SK-N-SH (cell line): ENCODE measurements around the gene UBE2G2. TPM values are rescaled to one million over a fixed set of nuclear protein-coding genes. Genes with fewer than 3 reads are reported as not detected.

Experiments used
- CTCF ChIA-PET: fragments of 300-600, 350-600 bp; formaldehyde crosslinking; extraction: SDS; loops from one replicate; lab custom pipeline; 2021; lab: Yijun Ruan, JAX
- POLR2A ChIA-PET: fragments of 350-600 bp; sonication (Branson Sonifier 250); formaldehyde crosslinking; extraction: SDS; loops from one replicate; lab custom pipeline; 2020; ENCODE audit warnings: antibody characterized with exemption, inconsistent platforms; lab: Yijun Ruan, JAX
- DNase-seq: peaks from one replicate; pipeline ENCODE4 v3.0.0; 2012
- H2AFZ ChIP-seq: fragments of 200-600 bp; sonication (generic); 2 replicates; pipeline ENCODE4 v1.8.1; 2016; ENCODE audit warnings: antibody characterized with exemption, mild to moderate bottlenecking, low read depth
- H3F3A ChIP-seq: fragments of 200-600 bp; sonication (generic); replicated peaks from 2 replicates; pipeline ENCODE3; 2016; ENCODE audit warnings: antibody characterized with exemption, mild to moderate bottlenecking; ENCODE audit not compliant: insufficient read depth
- H3K27ac ChIP-seq, 2 experiments: fragments of 200-500 bp in 1 of 2; fragments of 200-600 bp in 1 of 2; sonication (Bioruptor generic) in 1 of 2; sonication (generic), shearing (Covaris generic) in 1 of 2; 2 replicates each; pipeline versions ENCODE4 v1.5.1 to v1.6.1; 2014 to 2016; ENCODE audit warnings: low read depth in 2 of 2, inconsistent platforms in 1 of 2, low read length in 1 of 2, mild to moderate bottlenecking in 1 of 2, mixed read lengths in 1 of 2
- H3K27me3 ChIP-seq: fragments of 200-600 bp; sonication (generic), shearing (Covaris generic); 2 replicates; pipeline ENCODE4 v1.6.1; 2016; ENCODE audit warnings: mixed run types; ENCODE audit not compliant: insufficient read depth
- H3K36me3 ChIP-seq, 2 experiments: fragments of 200-500 bp in 1 of 2; fragments of 200-600 bp in 1 of 2; sonication (Bioruptor generic) in 1 of 2; sonication (generic) in 1 of 2; replicated peaks in 1 of 2; 2 replicates each; pipeline versions ENCODE3 to v1.5.1; 2014 to 2016; ENCODE audit warnings: low read length in 1 of 2, mild to moderate bottlenecking in 1 of 2; ENCODE audit not compliant: insufficient read depth in 2 of 2, control insufficient read depth in 1 of 2
- H3K4me1 ChIP-seq, 2 experiments: fragments of 200-500 bp in 1 of 2; fragments of 200-600 bp in 1 of 2; sonication (Bioruptor generic) in 1 of 2; sonication (generic), shearing (Covaris generic) in 1 of 2; 2 replicates each; pipeline versions ENCODE4 v1.5.1 to v1.6.1; 2014 to 2016; ENCODE audit warnings: low read depth in 1 of 2, low read length in 1 of 2, mixed run types in 1 of 2; ENCODE audit not compliant: insufficient read depth in 2 of 2, control insufficient read depth in 1 of 2
- H3K4me2 ChIP-seq: fragments of 200-600 bp; sonication (generic), shearing (Covaris generic); 2 replicates; pipeline ENCODE4 v1.6.1; 2017; ENCODE audit warnings: mixed run types
- H3K4me3 ChIP-seq, 2 experiments: fragments of 200-500 bp in 1 of 2; fragments of 200-600 bp in 1 of 2; sonication (Bioruptor generic) in 1 of 2; sonication (generic), shearing (Covaris generic) in 1 of 2; 2 replicates each; pipeline versions ENCODE4 v1.5.1 to v1.8.1; 2014 to 2016; ENCODE audit warnings: low read depth in 2 of 2, inconsistent platforms in 1 of 2, low read length in 1 of 2, mild to moderate bottlenecking in 1 of 2, mixed read lengths in 1 of 2, moderate library complexity in 1 of 2
- H3K79me2 ChIP-seq: fragments of 200-600 bp; sonication (generic); 2 replicates; pipeline ENCODE4 v1.8.1; 2017; ENCODE audit warnings: mild to moderate bottlenecking; ENCODE audit not compliant: insufficient read depth
- H3K9ac ChIP-seq: fragments of 200-600 bp; sonication (generic); 2 replicates; pipeline ENCODE4 v1.6.1; 2017; ENCODE audit warnings: mixed run types
- H3K9me2 ChIP-seq: fragments of 200-600 bp; sonication (generic); 2 replicates; pipeline ENCODE4 v1.6.1; 2017; ENCODE audit warnings: mixed run types
- H3K9me3 ChIP-seq: fragments of 200-600 bp; sonication (generic); 2 replicates; pipeline ENCODE4 v1.6.1; 2017; ENCODE audit warnings: mixed run types, mild to moderate bottlenecking, moderate library complexity
- H4K20me1 ChIP-seq: fragments of 200-600 bp; sonication (generic); 2 replicates; pipeline ENCODE4 v1.6.1; 2017; ENCODE audit warnings: mild to moderate bottlenecking, mixed run types; ENCODE audit not compliant: insufficient read depth
- CHD2 ChIP-seq: fragments of 150-350 bp; IDR thresholded peaks from 2 replicates; pipeline ENCODE4 v1.6.1; 2018; ENCODE audit warnings: low read length; ENCODE audit not compliant: partially characterized antibody
- EP300 ChIP-seq, 2 experiments: IDR thresholded peaks; 2 replicates each; pipeline versions ENCODE4 v1.4.0 to v1.6.1; 2012; ENCODE audit warnings: borderline replicate concordance in 1 of 2, low read depth in 1 of 2, low read length in 1 of 2
- EZH2phosphoT487 ChIP-seq: fragments of 200-600 bp; sonication (generic); IDR thresholded peaks from 2 replicates; pipeline ENCODE4 v1.6.1; 2017; ENCODE audit warnings: low read depth, mixed run types, mild to moderate bottlenecking, antibody characterized with exemption, moderate library complexity, borderline replicate concordance
- FOXJ3 ChIP-seq: sonication (generic); formaldehyde crosslinking; IDR thresholded peaks from 2 replicates; pipeline ENCODE4 v1.5.1; 2020; ENCODE audit warnings: mild to moderate bottlenecking, missing genetic modification reagents
- GABPA ChIP-seq: IDR thresholded peaks from 2 replicates; pipeline ENCODE4 v1.4.0; 2012; ENCODE audit warnings: low read depth, mild to moderate bottlenecking
- IRF3 ChIP-seq: fragments of 150-350 bp; IDR thresholded peaks from 2 replicates; pipeline ENCODE4 v1.6.1; 2016; ENCODE audit warnings: mild to moderate bottlenecking, low read depth, low read length
- MAX ChIP-seq: IDR thresholded peaks from 2 replicates; pipeline ENCODE4 v1.4.0; 2012; ENCODE audit warnings: low read depth
- MEF2A ChIP-seq: IDR thresholded peaks from 2 replicates; pipeline ENCODE4 v1.4.0; 2012; ENCODE audit warnings: low read depth, borderline replicate concordance
- POLR2AphosphoS5 ChIP-seq: IDR thresholded peaks from 2 replicates; pipeline ENCODE4 v1.6.1; 2012; ENCODE audit warnings: low read depth, low read length
- RAD21 ChIP-seq: IDR thresholded peaks from 2 replicates; pipeline ENCODE4 v1.6.1; 2012; ENCODE audit warnings: mild to moderate bottlenecking, low read length
- REST ChIP-seq: IDR thresholded peaks from 2 replicates; pipeline ENCODE4 v1.6.1; 2012; ENCODE audit warnings: mild to moderate bottlenecking, low read depth, low read length, moderate library complexity
- RXRA ChIP-seq: IDR thresholded peaks from 2 replicates; pipeline ENCODE4 v1.4.0; 2012; ENCODE audit warnings: low read depth, mild to moderate bottlenecking, borderline replicate concordance
- SMC3 ChIP-seq: IDR thresholded peaks from 2 replicates; pipeline ENCODE4 v1.6.1; 2012; ENCODE audit warnings: low read depth, low read length, improper control_type of control experiment
- USF1 ChIP-seq: IDR thresholded peaks from 2 replicates; pipeline ENCODE4 v1.4.0; 2012; ENCODE audit warnings: low read depth, borderline replicate concordance
- USF2 ChIP-seq: fragments of 150-350 bp; IDR thresholded peaks from 2 replicates; pipeline ENCODE4 v1.6.1; 2017; ENCODE audit warnings: antibody characterized with exemption, low read length, low read depth, borderline replicate concordance
- YY1 ChIP-seq: IDR thresholded peaks from 2 replicates; pipeline ENCODE4 v1.4.0; 2012; ENCODE audit warnings: low read depth, mild to moderate bottlenecking
- WGBS: methylation state at CpG from one replicate; pipeline ENCODE4 v1.1.6; 2017; ENCODE audit warnings: low lambda C conversion rate; 5-methylcytosine and 5-hydroxymethylcytosine counted together
- polyA plus RNA-seq, 3 experiments: library from polyadenylated mRNA; depleted of rRNA; stranded (reverse); fragments of >200 nt; gene quantifications; 2 replicates each; pipeline ENCODE4 v1.2.3, GENCODE V29; 2012

UBE2G2 gene
- polyA plus RNA-seq, 1 of the 3 experiments (the other 2 are of a cell fraction) = 129 TPM

GRCh38 chr21:44730951-44731579 is 70.6 kb downstream of the UBE2G2 start:
- H3K27me3 ChIP-seq = peaks cover 38% of the 10 kb centered on the region; the same call in 1 of the 2 replicates
- ChIA-PET POLR2A (no interaction called here), CTCF (interaction anchor here (1.3 kb wide), 1 partner anchor 62 kb away, joined by 5 read pairs; no protein-coding TSS in a partner anchor)
- no peaks in the 10 kb centered on the region for H3K9me2 ChIP-seq
- H3K27ac ChIP-seq = no peak overlapping the region
- no peaks in the 10 kb centered on the region for H3K9me3 ChIP-seq
- H3K4me1 ChIP-seq = no peaks in the 10 kb centered on the region
- no peak overlapping the region for H3K4me2 ChIP-seq
- H3K36me3 ChIP-seq = no peaks in the 10 kb centered on the region
- no peak overlapping the region for H3K9ac ChIP-seq
- no peaks in the 10 kb centered on the region for H3K79me2 ChIP-seq
- WGBS = 26% methylated on average over 9 of the region's 9 CpGs
- TF ChIP-seq RAD21 = no peak
- no peak for TF ChIP-seq CHD2
- TF ChIP-seq IRF3 = no peak
- no peak for TF ChIP-seq MEF2A
- no peak for TF ChIP-seq GABPA
- no peak for TF ChIP-seq USF2
- TF ChIP-seq EP300 (IDR thresholded peaks at IDR 0.05; ENCODE audit: borderline replicate concordance in 1 of 2, low read depth in 1 of 2, low read length in 1 of 2) = no peak
- no peak for TF ChIP-seq EZH2phosphoT487
- no peak for TF ChIP-seq USF1
- TF ChIP-seq MAX = no peak
- TF ChIP-seq FOXJ3 (CRISPR knock-in tag) = no peak
- no peak for TF ChIP-seq SMC3
- no peak for TF ChIP-seq REST
- TF ChIP-seq YY1 = no peak
- TF ChIP-seq RXRA = no peak
- no peak for TF ChIP-seq POLR2AphosphoS5
- H4K20me1 ChIP-seq = no peaks in the 10 kb centered on the region
- DNase-seq = no peak
- H3F3A ChIP-seq = no peaks in the 10 kb centered on the region
- no peak overlapping the region for H3K4me3 ChIP-seq
- no peak overlapping the region for H2AFZ ChIP-seq
